ENCODE results near the gene EFHC1. TPM values are rescaled to one million over a fixed set of nuclear protein-coding genes. Genes with fewer than 3 reads are reported as not detected.

EFHC1 gene
- total and polyA plus RNA-seq, 2 donors (not counting 1 experiment from before 2014, with no cell fraction given) = 19.4 to 34.8 TPM

DNA sequence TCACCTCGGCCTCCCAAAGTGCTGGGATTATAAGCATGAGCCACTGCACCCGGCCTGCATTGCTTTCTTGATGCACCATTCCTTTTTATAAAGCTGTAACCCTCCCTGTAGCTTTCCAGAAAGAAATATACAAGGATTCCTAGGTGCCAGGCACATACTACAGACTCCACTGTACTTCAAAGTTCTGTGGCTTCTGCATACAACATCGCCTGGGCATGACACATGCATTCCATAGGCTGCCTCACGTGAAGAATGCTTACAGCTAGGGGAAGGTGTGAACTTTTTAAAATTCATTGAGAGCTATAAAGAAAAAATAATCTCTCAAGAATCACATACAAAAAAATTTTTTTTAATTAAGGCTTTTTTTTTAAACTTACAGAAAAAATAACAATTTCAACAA is 106.5 kb downstream of the EFHC1 start:
- Histone ChIP-seq H4K20me1 (ENCODE audit: control insufficient read depth, insufficient read depth, low read length, poor library complexity, severe bottlenecking) (no peaks in the 10 kb centered on the region), H3K4me3 (ENCODE audit: control extremely low read depth in 1 of 5, extremely low read depth in 1 of 5, insufficient read depth in 1 of 5, low read depth in 2 of 5, low read length in 4 of 5) (no peak overlapping the region), H2AFZ (ENCODE audit: insufficient read depth, low read depth, low read length, poor library complexity, severe bottlenecking) (no peak overlapping the region), H3K4me1 (ENCODE audit: control insufficient read depth in 2 of 2, insufficient read depth in 2 of 2, low read length in 2 of 2) (no peaks in the 10 kb centered on the region), H3K27ac (ENCODE audit: low read length in 2 of 2) (no peak overlapping the region), H3K4me2 (replicated peaks; ENCODE audit: low read depth, low read length, poor library complexity, severe bottlenecking) (no peak overlapping the region), H3K27me3 (replicated peaks in 1 of 4; ENCODE audit: control extremely low read depth in 1 of 4, control insufficient read depth in 3 of 4, insufficient read depth in 4 of 4, low read length in 3 of 4) (no peaks in the 10 kb centered on the region), H3K36me3 (replicated peaks in 1 of 2; ENCODE audit: control extremely low read depth in 1 of 2, control insufficient read depth in 1 of 2, extremely low read depth in 1 of 2, insufficient read depth in 2 of 2, low read length in 1 of 2) (peaks cover 0 to 7% of the 10 kb centered on the region in 2 experiments), H3K79me2 (ENCODE audit: control insufficient read depth, insufficient read depth, low read length) (no peaks in the 10 kb centered on the region), H3K9ac (ENCODE audit: low read length) (no peak overlapping the region), H3K9me3 (ENCODE audit: control extremely low read depth in 1 of 3, control insufficient read depth in 2 of 3, insufficient read depth in 1 of 3, low read length in 2 of 3) (no peaks in the 10 kb centered on the region)
- CTCF ChIA-PET = no interaction called here
- TF ChIP-seq EZH2 (IDR thresholded peaks at IDR 0.05; ENCODE audit: borderline replicate concordance, insufficient read depth, low read depth, low read length, poor library complexity, severe bottlenecking) (no peak), CTCF (IDR thresholded peaks at IDR 0.05) (no peak)
- WGBS (ENCODE audit: insufficient coverage) = 90% methylated on average over 2 of the region's 4 CpGs
- Mint-ChIP-seq H3K27ac (no peak overlapping the region), H3K27me3 (no peaks in the 10 kb centered on the region), H3K4me3 (no peak overlapping the region), H3K4me1 (peaks cover 3% of the 10 kb centered on the region), H3K9me3 (ENCODE audit: insufficient read depth) (no peaks in the 10 kb centered on the region)
- POLR2A ChIA-PET = no interaction called here
- intact Hi-C loops (cut with micrococcal nuclease) = no loop called here
- no peak for ATAC-seq (ENCODE audit: low read depth)
- DNase-seq = no peak

DNA sequence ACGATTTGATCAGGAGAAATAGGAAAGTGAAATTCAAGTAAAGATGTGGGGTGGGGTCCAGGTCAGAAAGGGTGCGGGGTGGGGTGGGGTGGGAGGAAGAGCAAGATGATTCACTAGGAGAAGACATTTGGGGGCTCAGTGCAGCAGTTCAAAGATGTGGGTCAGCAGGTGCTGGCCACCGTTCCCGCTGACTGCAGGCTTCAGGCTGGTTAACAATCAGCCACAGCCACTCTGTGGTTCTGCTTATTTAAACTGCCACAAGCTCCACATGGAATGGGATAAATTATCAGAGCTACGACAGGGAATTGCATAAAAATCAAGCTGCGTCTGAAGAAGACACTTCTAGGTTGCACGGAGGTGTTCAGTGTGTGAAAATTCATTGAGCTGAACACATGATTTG is 107.3 kb downstream of the EFHC1 start:
- Histone ChIP-seq H3K27ac (ENCODE audit: low read length in 2 of 2) (no peak overlapping the region), H3K4me2 (replicated peaks; ENCODE audit: low read depth, low read length, poor library complexity, severe bottlenecking) (no peak overlapping the region), H3K4me1 (ENCODE audit: control insufficient read depth in 2 of 2, insufficient read depth in 2 of 2, low read length in 2 of 2) (no peaks in the 10 kb centered on the region), H3K9me3 (ENCODE audit: control extremely low read depth in 1 of 3, control insufficient read depth in 2 of 3, insufficient read depth in 1 of 3, low read length in 2 of 3) (no peaks in the 10 kb centered on the region), H3K36me3 (replicated peaks in 1 of 2; ENCODE audit: control extremely low read depth in 1 of 2, control insufficient read depth in 1 of 2, extremely low read depth in 1 of 2, insufficient read depth in 2 of 2, low read length in 1 of 2) (peaks cover 0 to 7% of the 10 kb centered on the region in 2 experiments), H3K79me2 (ENCODE audit: control insufficient read depth, insufficient read depth, low read length) (no peaks in the 10 kb centered on the region), H3K9ac (ENCODE audit: low read length) (no peak overlapping the region), H3K4me3 (ENCODE audit: control extremely low read depth in 1 of 5, extremely low read depth in 1 of 5, insufficient read depth in 1 of 5, low read depth in 2 of 5, low read length in 4 of 5) (no peak overlapping the region), H4K20me1 (ENCODE audit: control insufficient read depth, insufficient read depth, low read length, poor library complexity, severe bottlenecking) (no peaks in the 10 kb centered on the region), H2AFZ (ENCODE audit: insufficient read depth, low read depth, low read length, poor library complexity, severe bottlenecking) (no peak overlapping the region), H3K27me3 (replicated peaks in 1 of 4; ENCODE audit: control extremely low read depth in 1 of 4, control insufficient read depth in 3 of 4, insufficient read depth in 4 of 4, low read length in 3 of 4) (no peaks in the 10 kb centered on the region)
- ChIA-PET POLR2A (no interaction called here), CTCF (interaction anchor here (1.2 kb wide), 1 partner anchor 110 kb away, joined by 4 read pairs; no protein-coding TSS in a partner anchor)
- no peak for DNase-seq
- no peak for ATAC-seq (ENCODE audit: low read depth)
- TF ChIP-seq EZH2 (IDR thresholded peaks at IDR 0.05; ENCODE audit: borderline replicate concordance, insufficient read depth, low read depth, low read length, poor library complexity, severe bottlenecking) = no peak
- no peak for TF ChIP-seq CTCF (IDR thresholded peaks at IDR 0.05)
- WGBS (ENCODE audit: insufficient coverage) = 100% methylated on average over 4 of the region's 7 CpGs
- intact Hi-C loops (cut with micrococcal nuclease) = no loop called here
- no peaks in the 10 kb centered on the region for H3K27me3 Mint-ChIP-seq
- no peaks in the 10 kb centered on the region for H3K9me3 Mint-ChIP-seq (ENCODE audit: insufficient read depth)
- H3K4me1 Mint-ChIP-seq = peaks cover 3% of the 10 kb centered on the region
- no peak overlapping the region for H3K4me3 Mint-ChIP-seq
- no peak overlapping the region for H3K27ac Mint-ChIP-seq

All from B cell (primary cell).